HL-60/S4 treated with retinoic acid at 250 ng/mL for 4 days and 3 days (cell line): ENCODE data around the gene SUCO.

ENCODE experiments used
- in situ Hi-C: fragments of 300-500 bp; cut with MboI; formaldehyde crosslinking; loops from 2 replicates; pipeline ENCODE4 v1.7.0; 2022; ENCODE audit warnings: low sequenced_read_pairs

SUCO gene

DNA sequence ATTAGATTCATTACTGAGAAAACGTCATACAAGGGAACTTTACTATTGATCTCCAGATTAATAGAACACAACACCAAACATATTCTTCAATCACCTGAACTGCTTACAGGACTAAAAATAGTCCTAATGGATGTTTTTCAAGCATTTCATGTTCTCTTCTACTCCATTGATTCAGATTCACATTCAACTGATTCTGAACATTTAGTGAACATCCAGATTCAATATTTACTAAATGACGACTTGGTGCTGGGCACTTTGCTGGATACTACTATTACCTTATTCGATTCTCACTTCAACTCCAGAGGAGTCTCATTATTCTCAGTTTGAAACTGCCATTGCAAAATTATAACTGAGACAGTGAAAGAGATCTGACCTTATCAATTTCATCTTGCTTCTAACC is 18.8 kb upstream of the SUCO start:
- in situ Hi-C loops = no loop called here

- in situ Hi-C loops = no loop called here
These were observed 17.5 kb upstream of the SUCO start for GRCh38 chr1:172515436-172515835.

- in situ Hi-C loops = no loop called here
These were observed 17.0 kb upstream of the SUCO start for GRCh38 chr1:172515927-172516326.

- in situ Hi-C loops = no loop called here
These were observed 15.9 kb upstream of the SUCO start for GRCh38 chr1:172517081-172517480.

GRCh38 chr1:172517545-172517944 is 15.4 kb upstream of the SUCO start:
- in situ Hi-C loops = no loop called here

DNA sequence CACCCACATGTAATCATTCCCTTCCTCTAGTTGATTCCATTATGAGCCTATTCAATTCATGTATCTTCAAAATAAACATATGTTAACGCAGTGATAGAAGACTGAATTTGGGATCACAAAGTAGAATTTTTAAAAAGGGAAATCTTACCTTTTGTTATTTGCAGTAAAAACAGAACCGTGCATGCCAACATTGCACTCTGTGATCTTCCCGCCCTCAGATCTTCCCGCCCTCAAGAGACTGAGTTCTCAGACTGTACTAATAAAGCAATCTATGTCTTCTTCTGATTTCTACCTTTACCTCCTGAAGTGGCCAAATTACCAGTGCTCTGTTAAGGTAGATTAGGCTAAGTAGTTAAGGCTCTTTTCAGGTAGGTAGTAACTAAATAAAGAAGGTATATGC is 3.6 kb upstream of the SUCO start:
- in situ Hi-C loops = no loop called here

- in situ Hi-C loops = no loop called here
These were observed 3.0 kb upstream of the SUCO start for GRCh38 chr1:172530000-172530399.

- in situ Hi-C loops = no loop called here
These were observed 1.4 kb upstream of the SUCO start for GRCh38 chr1:172531412-172532182.

DNA sequence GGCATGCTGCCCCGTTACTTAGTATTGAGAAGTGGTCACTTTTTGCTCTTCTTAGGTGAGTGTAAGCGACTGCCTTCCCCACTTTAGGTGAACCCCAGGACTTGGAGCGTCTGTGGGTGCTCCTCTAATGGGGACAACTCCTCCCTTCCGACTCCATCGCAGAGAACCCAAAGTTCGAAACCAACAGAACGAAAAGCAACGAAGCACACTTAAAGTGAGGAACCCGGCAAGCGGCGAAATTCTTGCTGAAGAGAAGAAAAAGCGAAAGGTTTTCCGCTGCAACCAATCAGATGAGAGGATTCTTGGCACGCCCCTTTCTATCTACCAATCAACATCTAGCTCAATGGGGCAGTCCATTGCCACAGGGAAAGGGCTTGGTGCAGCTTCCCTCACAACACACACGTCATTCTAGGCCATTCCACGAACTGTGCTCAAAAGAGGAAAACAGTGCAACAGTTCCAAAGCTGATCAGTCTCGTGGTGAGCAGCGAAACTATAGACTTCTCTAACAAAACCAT is 709 bp upstream of the SUCO start:
- in situ Hi-C loops = no loop called here

DNA sequence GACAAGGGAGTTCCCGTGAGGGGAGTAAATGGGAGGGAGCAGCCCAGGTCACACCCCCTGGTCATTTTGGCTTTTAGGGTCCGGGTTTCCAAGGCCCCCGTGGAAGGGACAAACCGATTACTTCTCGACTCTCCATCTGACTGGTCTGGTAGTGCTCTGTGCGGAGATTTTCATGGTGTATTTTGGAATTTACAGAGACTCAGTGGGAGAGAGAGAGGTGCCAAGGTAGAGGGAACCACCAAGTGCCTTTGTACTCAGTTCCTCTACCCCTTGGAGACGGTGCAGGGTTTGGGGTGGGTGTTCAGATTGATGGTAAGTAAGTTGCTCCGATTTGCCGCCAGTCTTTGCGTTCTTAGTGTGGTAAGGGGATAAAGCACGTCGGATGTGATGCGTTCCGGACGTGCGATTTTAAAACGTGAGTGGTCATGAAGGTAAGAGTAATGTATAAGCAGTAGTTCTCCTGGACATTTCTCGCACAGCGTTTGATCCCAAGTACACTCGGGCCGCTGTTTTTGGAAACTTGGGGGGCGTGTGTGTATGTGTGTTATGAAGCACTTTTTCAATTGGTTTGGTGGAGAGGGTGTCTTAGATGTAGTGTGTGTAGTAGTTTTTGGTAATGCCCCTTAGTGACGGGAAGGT is 682 bp downstream of the SUCO start:
- in situ Hi-C loops = no loop called here

DNA sequence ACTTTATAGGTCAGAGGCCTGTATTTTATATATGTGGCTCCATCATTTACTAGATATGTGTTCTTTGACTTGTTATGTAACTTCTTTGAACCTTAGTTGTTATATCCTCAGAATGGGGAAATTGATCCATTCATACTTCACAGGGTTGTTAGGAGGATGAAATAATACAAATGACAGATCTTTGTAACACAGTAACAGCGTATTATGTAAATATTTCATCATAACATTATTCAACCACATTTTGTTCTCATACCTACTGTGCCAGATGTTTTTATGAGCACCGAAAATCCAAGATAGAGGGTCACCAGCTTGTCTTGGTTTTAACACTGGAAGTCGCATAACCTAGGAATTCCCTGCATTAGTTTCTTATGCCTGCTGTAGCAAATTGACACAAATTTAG is 3.3 kb downstream of the SUCO start:
- in situ Hi-C loops = no loop called here

GRCh38 chr1:172537366-172537765 is 4.4 kb downstream of the SUCO start:
- in situ Hi-C loops = no loop called here

GRCh38 chr1:172537827-172538391 is 5.0 kb downstream of the SUCO start:
- in situ Hi-C loops = no loop called here

- in situ Hi-C loops = no loop called here
These were observed 7.7 kb downstream of the SUCO start for GRCh38 chr1:172540635-172541034.

DNA sequence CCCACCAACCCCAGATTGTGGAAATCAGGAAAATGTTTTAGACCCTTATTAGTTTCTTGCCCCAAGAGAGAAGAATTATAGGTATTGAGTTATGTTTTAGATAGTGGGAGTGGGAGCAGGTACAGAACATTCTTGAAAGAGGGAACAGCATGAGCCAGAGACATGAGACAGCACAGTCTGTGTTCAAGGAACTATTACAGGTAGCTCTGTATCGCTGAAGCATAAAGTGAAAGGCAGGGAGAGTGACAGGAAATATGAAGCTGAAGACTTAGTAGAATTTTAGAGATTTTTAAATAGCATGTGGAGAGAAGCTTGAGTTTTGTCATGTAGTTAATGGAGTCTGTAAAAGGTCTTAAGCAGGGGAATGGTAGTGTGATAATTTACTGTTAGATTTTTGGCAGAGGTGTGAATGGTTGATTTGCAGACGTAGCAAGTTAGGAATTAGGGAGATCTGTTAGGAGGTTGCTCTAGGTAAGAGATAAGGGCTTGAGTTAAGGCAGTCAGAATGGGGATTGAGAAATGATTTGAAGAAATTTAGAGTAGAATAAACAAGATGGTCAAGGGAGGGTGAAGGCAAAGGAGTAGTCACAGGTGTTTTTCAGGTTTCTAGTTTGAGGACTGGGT is 11.6 kb downstream of the SUCO start:
- in situ Hi-C loops = no loop called here

GRCh38 chr1:172545396-172546004 is 12.6 kb downstream of the SUCO start:
- in situ Hi-C loops = no loop called here

DNA sequence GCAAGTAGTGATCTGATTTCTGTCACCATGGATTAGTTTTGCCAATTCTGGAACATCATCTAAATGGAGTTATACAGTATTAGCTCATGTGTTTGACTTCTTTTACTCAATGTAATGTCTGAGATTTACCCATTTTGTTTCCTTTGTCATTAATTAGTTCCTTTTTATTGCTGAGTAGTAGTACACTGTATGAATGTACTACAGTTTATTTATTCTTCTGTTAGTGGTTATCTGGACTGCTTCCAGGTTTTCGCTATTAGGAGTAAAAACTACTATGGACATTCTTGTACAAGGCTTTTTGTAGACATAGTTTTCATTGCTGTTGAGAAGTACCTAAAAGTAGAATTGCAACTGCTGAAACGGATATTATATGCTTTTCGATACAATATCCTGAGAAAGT is 14.1 kb downstream of the SUCO start:
- in situ Hi-C loops = no loop called here

DNA sequence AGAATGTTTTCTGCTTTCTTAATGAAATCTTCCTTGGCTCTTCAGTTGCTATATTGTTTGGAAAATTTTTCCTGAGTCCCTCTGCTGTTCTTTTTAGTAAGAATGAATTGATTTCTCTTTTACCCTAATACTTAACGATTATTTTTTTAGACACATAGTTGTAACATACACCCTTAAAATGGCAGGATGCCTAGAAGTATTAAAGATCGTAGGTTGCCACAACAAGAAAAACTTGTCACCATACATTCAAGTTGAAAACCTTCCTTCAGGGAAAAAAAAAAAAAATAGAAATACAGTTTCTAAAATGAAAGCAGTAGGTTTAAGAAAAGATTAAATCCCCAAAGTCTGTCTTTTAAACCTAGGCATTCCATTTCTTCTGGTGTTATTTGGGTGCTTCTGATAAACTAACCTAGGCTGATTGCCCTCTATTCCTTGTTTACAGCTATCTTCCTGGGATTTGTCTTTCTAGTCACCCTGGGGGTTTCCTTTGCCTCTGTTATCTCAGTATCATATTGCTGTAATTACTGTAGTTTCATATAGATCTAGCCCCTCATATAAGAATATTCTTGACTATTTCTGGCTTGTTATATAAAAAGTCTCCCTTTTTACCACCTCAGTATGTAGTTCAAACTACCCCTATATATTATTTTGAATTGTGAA is 16.8 kb downstream of the SUCO start:
- in situ Hi-C loops = no loop called here

DNA sequence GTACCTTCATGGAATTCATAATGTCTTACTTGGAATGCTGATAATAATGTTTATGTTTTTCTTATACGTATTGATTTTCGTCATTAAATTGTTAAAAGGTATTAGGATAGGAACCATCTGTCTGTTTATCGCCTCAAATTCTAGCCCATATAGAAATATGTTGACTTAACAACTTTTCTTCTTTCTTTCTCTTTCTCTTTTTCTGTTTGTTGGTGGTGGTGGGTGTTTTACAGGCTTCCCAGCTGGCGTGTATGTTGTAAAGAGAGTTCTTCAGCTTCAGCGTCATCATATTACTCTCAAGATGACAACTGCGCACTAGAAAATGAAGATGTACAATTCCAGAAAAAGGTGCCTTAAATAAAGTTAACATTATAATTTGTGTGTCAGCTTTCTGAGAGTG is 18.3 kb downstream of the SUCO start:
- in situ Hi-C loops = no loop called here

GRCh38 chr1:172554915-172555314 is 22.0 kb downstream of the SUCO start:
- in situ Hi-C loops = no loop called here

DNA sequence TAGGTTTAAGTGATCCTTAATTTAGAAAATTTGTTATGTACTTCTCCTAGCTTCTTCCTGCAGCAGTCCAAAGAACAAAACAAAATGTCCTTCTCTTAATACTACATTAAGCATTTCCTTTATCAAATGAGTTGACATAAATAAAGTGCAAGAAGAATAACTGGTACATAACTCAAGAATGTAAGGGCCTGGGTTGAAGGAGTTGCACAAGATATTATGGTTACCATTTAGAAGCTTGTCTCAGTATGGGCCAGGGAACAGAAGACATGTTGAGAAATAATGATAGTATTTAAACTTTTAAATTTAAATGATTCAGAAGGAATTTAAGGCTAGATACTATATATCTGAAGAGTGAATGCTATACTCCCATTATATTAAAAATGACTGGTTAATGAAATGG is 23.5 kb downstream of the SUCO start:
- in situ Hi-C loops = no loop called here
